ENCODE measurements around the gene ARHGAP26. TPM values are rescaled to one million over a fixed set of nuclear protein-coding genes. Genes with fewer than 3 reads are reported as not detected.
A peak's percentile ranks its signal among the peaks of the same experiment; 100 is the strongest.

The ARHGAP26 gene
- total RNA-seq, 2 experiments from 2014 or later = 10.2 to 11.0 TPM

- no peaks in the 10 kb centered on the region for H3K9me3 Mint-ChIP-seq
- peaks cover 15% of the 10 kb centered on the region for H3K36me3 Mint-ChIP-seq
- no peak overlapping the region for H3K4me3 Mint-ChIP-seq
- H3K27ac Mint-ChIP-seq = peak overlapping the region; percentile 78
- H3K4me1 Mint-ChIP-seq = peaks cover 56% of the 10 kb centered on the region
- DNase-seq = no peak
- no peaks in the 10 kb centered on the region for H3K27me3 Mint-ChIP-seq
These were observed 254.2 kb downstream of the ARHGAP26 start for GRCh38 chr5:143024228-143024920.

- H3K4me1 Mint-ChIP-seq = peaks cover 59% of the 10 kb centered on the region
- no peak for DNase-seq
- H3K27me3 Mint-ChIP-seq = no peaks in the 10 kb centered on the region
- H3K9me3 Mint-ChIP-seq = no peaks in the 10 kb centered on the region
- H3K4me3 Mint-ChIP-seq = no peak overlapping the region
- peaks cover 10% of the 10 kb centered on the region for H3K36me3 Mint-ChIP-seq
- H3K27ac Mint-ChIP-seq = no peak overlapping the region
These were observed 255.2 kb downstream of the ARHGAP26 start for GRCh38 chr5:143025376-143025775.

GRCh38 chr5:143025971-143026370 lies 255.8 kb downstream of the ARHGAP26 start:
- Mint-ChIP-seq H3K27me3 (no peaks in the 10 kb centered on the region), H3K27ac (no peak overlapping the region), H3K4me1 (peaks cover 64% of the 10 kb centered on the region), H3K9me3 (no peaks in the 10 kb centered on the region), H3K4me3 (no peak overlapping the region), H3K36me3 (peaks cover 7% of the 10 kb centered on the region)
- DNase-seq = no peak

- Mint-ChIP-seq H3K4me3 (no peak overlapping the region), H3K27ac (no peak overlapping the region), H3K27me3 (no peaks in the 10 kb centered on the region), H3K4me1 (peaks cover 66% of the 10 kb centered on the region), H3K9me3 (no peaks in the 10 kb centered on the region), H3K36me3 (peaks cover 8% of the 10 kb centered on the region)
- DNase-seq = no peak
These were observed 256.2 kb downstream of the ARHGAP26 start for GRCh38 chr5:143026380-143026779.

GRCh38 chr5:143029293-143029692 lies 259.1 kb downstream of the ARHGAP26 start:
- H3K4me1 Mint-ChIP-seq = peaks cover 69% of the 10 kb centered on the region
- H3K36me3 Mint-ChIP-seq = peaks cover 16% of the 10 kb centered on the region
- no peak for DNase-seq
- no peaks in the 10 kb centered on the region for H3K27me3 Mint-ChIP-seq
- H3K4me3 Mint-ChIP-seq = no peak overlapping the region
- no peaks in the 10 kb centered on the region for H3K9me3 Mint-ChIP-seq
- peak overlapping the region; percentile 84 for H3K27ac Mint-ChIP-seq

- Mint-ChIP-seq H3K27me3 (no peaks in the 10 kb centered on the region), H3K4me3 (peak overlapping the region; percentile 32), H3K27ac (peak overlapping the region; percentile 84), H3K36me3 (peaks cover 18% of the 10 kb centered on the region), H3K4me1 (peaks cover 68% of the 10 kb centered on the region), H3K9me3 (no peaks in the 10 kb centered on the region)
- DNase-seq = peak; percentile 29
These were observed 260.2 kb downstream of the ARHGAP26 start for GRCh38 chr5:143030349-143030748.

GRCh38 chr5:143031781-143032580 lies 261.8 kb downstream of the ARHGAP26 start:
- DNase-seq = no peak
- peaks cover 26% of the 10 kb centered on the region for H3K36me3 Mint-ChIP-seq
- H3K9me3 Mint-ChIP-seq = no peaks in the 10 kb centered on the region
- peaks cover 71% of the 10 kb centered on the region for H3K4me1 Mint-ChIP-seq
- no peaks in the 10 kb centered on the region for H3K27me3 Mint-ChIP-seq
- no peak overlapping the region for H3K4me3 Mint-ChIP-seq
- peak overlapping the region; percentile 84 for H3K27ac Mint-ChIP-seq

GRCh38 chr5:143032581-143032836 lies 262.3 kb downstream of the ARHGAP26 start:
- H3K4me1 Mint-ChIP-seq = peaks cover 76% of the 10 kb centered on the region
- H3K36me3 Mint-ChIP-seq = peaks cover 29% of the 10 kb centered on the region
- H3K27me3 Mint-ChIP-seq = no peaks in the 10 kb centered on the region
- no peak overlapping the region for H3K4me3 Mint-ChIP-seq
- no peaks in the 10 kb centered on the region for H3K9me3 Mint-ChIP-seq
- DNase-seq = no peak
- peak overlapping the region; percentile 84 for H3K27ac Mint-ChIP-seq

- DNase-seq = no peak
- Mint-ChIP-seq H3K4me3 (no peak overlapping the region), H3K36me3 (peaks cover 32% of the 10 kb centered on the region), H3K27me3 (no peaks in the 10 kb centered on the region), H3K4me1 (peaks cover 83% of the 10 kb centered on the region), H3K27ac (peak overlapping the region; percentile 59), H3K9me3 (no peaks in the 10 kb centered on the region)
These were observed 263.5 kb downstream of the ARHGAP26 start for GRCh38 chr5:143033535-143034250.

- Mint-ChIP-seq H3K9me3 (no peaks in the 10 kb centered on the region), H3K4me1 (peaks cover 71% of the 10 kb centered on the region), H3K27me3 (no peaks in the 10 kb centered on the region), H3K36me3 (peaks cover 40% of the 10 kb centered on the region), H3K27ac (peak overlapping the region; percentile 85), H3K4me3 (no peak overlapping the region)
- DNase-seq = peak; percentile 36
These were observed 266.2 kb downstream of the ARHGAP26 start for GRCh38 chr5:143036146-143036927.

GRCh38 chr5:143037071-143037470 lies 266.9 kb downstream of the ARHGAP26 start:
- H3K4me1 Mint-ChIP-seq = peaks cover 64% of the 10 kb centered on the region
- H3K27ac Mint-ChIP-seq = peak overlapping the region; percentile 85

GRCh38 chr5:143037708-143038107 lies 267.5 kb downstream of the ARHGAP26 start:
- H3K4me3 Mint-ChIP-seq = no peak overlapping the region
- DNase-seq = no peak
- H3K27me3 Mint-ChIP-seq = no peaks in the 10 kb centered on the region
- peaks cover 43% of the 10 kb centered on the region for H3K36me3 Mint-ChIP-seq
- no peaks in the 10 kb centered on the region for H3K9me3 Mint-ChIP-seq
- H3K4me1 Mint-ChIP-seq = peaks cover 59% of the 10 kb centered on the region
- H3K27ac Mint-ChIP-seq = peak overlapping the region; percentile 88

More at GRCh38 chr5:143037071-143037470, 266.9 kb downstream of the ARHGAP26 start:
- no peak for DNase-seq
- H3K27me3 Mint-ChIP-seq = no peaks in the 10 kb centered on the region
- no peak overlapping the region for H3K4me3 Mint-ChIP-seq
- peaks cover 40% of the 10 kb centered on the region for H3K36me3 Mint-ChIP-seq
- no peaks in the 10 kb centered on the region for H3K9me3 Mint-ChIP-seq

GRCh38 chr5:143040622-143041021 lies 270.4 kb downstream of the ARHGAP26 start:
- peaks cover 61% of the 10 kb centered on the region for H3K36me3 Mint-ChIP-seq
- no peaks in the 10 kb centered on the region for H3K27me3 Mint-ChIP-seq
- H3K27ac Mint-ChIP-seq = no peak overlapping the region
- no peaks in the 10 kb centered on the region for H3K9me3 Mint-ChIP-seq
- no peak overlapping the region for H3K4me3 Mint-ChIP-seq
- peaks cover 40% of the 10 kb centered on the region for H3K4me1 Mint-ChIP-seq
- no peak for DNase-seq

- peaks cover 56% of the 10 kb centered on the region for H3K36me3 Mint-ChIP-seq
These were observed 271.3 kb downstream of the ARHGAP26 start for GRCh38 chr5:143041461-143041860.

More at GRCh38 chr5:143041461-143041860, 271.3 kb downstream of the ARHGAP26 start:
- no peak overlapping the region for H3K4me3 Mint-ChIP-seq
- no peak for DNase-seq
- H3K9me3 Mint-ChIP-seq = no peaks in the 10 kb centered on the region
- peaks cover 32% of the 10 kb centered on the region for H3K4me1 Mint-ChIP-seq
- no peak overlapping the region for H3K27ac Mint-ChIP-seq
- no peaks in the 10 kb centered on the region for H3K27me3 Mint-ChIP-seq
